Testis (tissue), 3 donors: ENCODE results near the gene YDJC. TPM values are rescaled to one million over a fixed set of nuclear protein-coding genes. Genes with fewer than 3 reads are reported as not detected.
A peak's percentile ranks its signal among the peaks of the same experiment; 100 is the strongest.
"Not testable (repeated sequence)": the region's sequence is repeated elsewhere in the genome, so short reads cannot be mapped to it uniquely, and the experiment has no call there.

ENCODE experiments used
- DNase-seq: peaks from one replicate; pipeline ENCODE4 v3.0.0-alpha.2; 2019
- H3K27ac ChIP-seq, 2 donors: fragments of 200-600 bp; sonication (generic); one replicate each; pipeline ENCODE4 v1.5.1; 2019
- H3K27me3 ChIP-seq: fragments of 200-600 bp; sonication (generic); one replicate; pipeline ENCODE4 v1.5.1; 2019
- H3K36me3 ChIP-seq: fragments of 200-600 bp; sonication (generic); one replicate; pipeline ENCODE4 v1.5.1; 2017; ENCODE audit warnings: low read depth; ENCODE audit errors: missing control alignments
- H3K4me1 ChIP-seq: fragments of 200-600 bp; sonication (generic); one replicate; pipeline ENCODE4 v1.5.1; 2019
- H3K4me3 ChIP-seq, 2 donors: fragments of 200-600 bp; sonication (generic); one replicate each; pipeline ENCODE4 v1.5.1; 2017 to 2019
- H3K9me3 ChIP-seq: fragments of 200-600 bp; sonication (generic); one replicate; pipeline ENCODE4 v1.5.1; 2017
- CTCF ChIP-seq, 3 experiments: fragments of 450-650 bp in 2 of 3; fragments of 200-600 bp in 1 of 3; sonication (generic) in 1 of 3; IDR thresholded peaks; one replicate each; pipeline ENCODE4 v1.5.1; 2016 to 2019; ENCODE audit warnings: antibody characterized with exemption in 3 of 3, mild to moderate bottlenecking in 2 of 3, moderate library complexity in 1 of 3
- POLR2A ChIP-seq: fragments of 450-650 bp; IDR thresholded peaks from one replicate; pipeline ENCODE4 v1.6.1; 2017; ENCODE audit warnings: antibody characterized with exemption, mild to moderate bottlenecking, moderate library complexity
- WGBS, 2 donors: methylation state at CpG; one replicate each; pipeline ENCODE4 v1.1.5; 2018; 5-methylcytosine and 5-hydroxymethylcytosine counted together
- intact Hi-C: fragments of 100-400 bp; cut with DNase I; formaldehyde crosslinking; loops from one replicate; pipeline ENCODE4 v1.15.1; 2023; ENCODE audit warnings: low total_unique reads
- polyA plus RNA-seq: library from polyadenylated mRNA; stranded (reverse); fragments of 350-450 nt; fragmentation: Illumina TruSeq; extraction: RNeasy Lipid Tissue Mini Kit (QIAGEN cat#74804); gene quantifications from one replicate; pipeline ENCODE4 v1.2.3, GENCODE V29; 2014; ENCODE audit warnings: low read depth, low replicate concordance; ENCODE audit not compliant: insufficient read depth
- total RNA-seq, 2 donors: library from RNA; depleted of rRNA; stranded (reverse); fragments of >200 nt; gene quantifications; one replicate each; pipeline ENCODE4 v1.2.3, GENCODE V29; 2016

YDJC gene
- total and polyA plus RNA-seq, 3 donors from 2014 or later: 9.9 to 37.1 (median 36.5) TPM

GRCh38 chr22:21641789-21642583 lies 12.2 kb upstream of the YDJC start, which contains the start of gene SDF2L1:
Gene SDF2L1, plus strand, starts transcription at chr22:21642302. Its CDS starts 35 bp downstream, at chr22:21642337.
- intact Hi-C loops: no loop called here
- Histone ChIP-seq H3K4me1 (peaks cover 4% of the 10 kb centered on the region), H3K9me3 (no peaks in the 10 kb centered on the region), H3K27me3 (no peaks in the 10 kb centered on the region), H3K36me3 (no peaks in the 10 kb centered on the region), H3K4me3 (peak within 1 kb of the TSS; percentile 63 to 66), H3K27ac (peak within 1 kb of the TSS in 1 of 2 donors; percentile 8)
- no peak for TF ChIP-seq POLR2A
- TF ChIP-seq CTCF (IDR thresholded peaks at IDR 0.05): peak in 2 of 3 experiments; percentile 32 to 42
- 1% methylated on average over 29 to 53 of the region's 76 CpGs for WGBS, 2 donors
- DNase-seq: peak; percentile 99

GRCh38 chr22:21641417-21641788 lies 11.6 kb upstream of the YDJC start:
- intact Hi-C loops: no loop called here
- Histone ChIP-seq H3K27me3 (no peaks in the 10 kb centered on the region), H3K4me1 (peaks cover 4% of the 10 kb centered on the region), H3K36me3 (no peaks in the 10 kb centered on the region), H3K27ac (peak overlapping the region in 1 of 2 donors; percentile 8), H3K9me3 (no peaks in the 10 kb centered on the region), H3K4me3 (peak overlapping the region; percentile 63 to 66)
- TF ChIP-seq CTCF (IDR thresholded peaks at IDR 0.05) (peak in 1 of 3 experiments; percentile 12), POLR2A (no peak)
- 7 to 8% methylated on average over 7 to 9 of the region's 9 CpGs for WGBS, 2 donors
- peak; percentile 58 for DNase-seq

GRCh38 chr22:21640810-21641209 lies 11.0 kb upstream of the YDJC start:
- no peaks in the 10 kb centered on the region for H3K9me3 ChIP-seq
- H3K4me3 ChIP-seq: no peak overlapping the region
- intact Hi-C loops: no loop called here
- DNase-seq: no peak
- H3K4me1 ChIP-seq: peaks cover 4% of the 10 kb centered on the region
- 66 to 80% methylated on average over 5 of the region's 5 CpGs for WGBS, 2 donors
- TF ChIP-seq CTCF (IDR thresholded peaks at IDR 0.05) (no peak), POLR2A (no peak)
- no peaks in the 10 kb centered on the region for H3K36me3 ChIP-seq
- no peak overlapping the region for H3K27ac ChIP-seq
- no peaks in the 10 kb centered on the region for H3K27me3 ChIP-seq

- intact Hi-C loops: no loop called here
- Histone ChIP-seq H3K4me1 (peaks cover 4% of the 10 kb centered on the region), H3K4me3 (no peak overlapping the region), H3K27me3 (no peaks in the 10 kb centered on the region), H3K9me3 (no peaks in the 10 kb centered on the region), H3K36me3 (no peaks in the 10 kb centered on the region), H3K27ac (no peak overlapping the region)
- TF ChIP-seq CTCF (IDR thresholded peaks at IDR 0.05) (no peak), POLR2A (no peak)
- no peak for DNase-seq
- WGBS, 2 donors: 74 to 86% methylated on average over 3 to 4 of the region's 4 CpGs
These were observed 9.5 kb upstream of the YDJC start for GRCh38 chr22:21639359-21639758.

- DNase-seq, H3K27ac ChIP-seq, H3K27me3 ChIP-seq, H3K36me3 ChIP-seq, H3K4me3 ChIP-seq, intact Hi-C loops, H3K9me3 ChIP-seq, H3K4me1 ChIP-seq: not testable (repeated sequence)
- WGBS, 2 donors: 89 to 100% methylated on average over 2 of the region's 2 CpGs
These were observed 7.6 kb upstream of the YDJC start for GRCh38 chr22:21637450-21637849.
